Cerebellar nuclear complex (tissue), 1 donor: Measurements from ENCODE around the gene UBXN2A.
"Not testable (repeated sequence)": the region's sequence is repeated elsewhere in the genome, so short reads cannot be mapped to it uniquely, and the experiment has no call there.

Experiments
- DNase-seq, 2 experiments: peaks; one replicate each; lab custom pipeline; 2025; lab: John Stamatoyannopoulos, UW

UBXN2A gene

GRCh38 chr2:24011250-24012104 is 71.2 kb downstream of the UBXN2A start:
- no peak for DNase-seq

DNA sequence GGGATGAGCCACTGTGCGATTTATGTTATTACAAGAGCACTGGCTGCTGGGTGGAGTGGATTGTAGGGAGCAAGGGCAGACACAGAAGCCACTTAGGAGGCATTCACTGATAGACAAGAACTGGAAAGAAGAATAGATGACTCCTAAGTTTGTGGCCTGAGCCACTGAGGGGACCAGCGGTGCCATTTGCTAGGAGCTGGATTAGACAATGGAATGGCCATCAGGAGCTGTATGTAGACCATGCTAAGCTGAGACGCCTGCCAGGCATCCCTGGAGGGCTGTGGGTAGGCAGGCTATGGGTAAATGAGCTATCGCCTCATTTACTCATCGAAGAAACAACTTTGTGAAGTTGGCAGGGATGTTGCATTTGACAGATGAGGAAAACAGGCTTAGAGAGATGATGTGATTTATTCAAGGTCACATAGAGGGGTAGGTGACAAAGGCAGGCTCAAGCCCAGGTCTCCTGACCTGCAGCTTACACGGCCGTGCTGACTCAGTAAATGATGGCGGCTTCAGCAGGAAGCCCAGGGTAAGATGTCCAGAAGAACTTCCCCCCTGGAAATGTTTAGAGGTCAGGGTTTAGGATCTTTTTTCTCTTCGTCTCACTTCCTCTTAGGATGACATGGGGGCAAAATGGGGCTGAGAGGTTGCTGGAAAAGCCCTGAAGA is 72.4 kb downstream of the UBXN2A start:
- no peak for DNase-seq

DNA sequence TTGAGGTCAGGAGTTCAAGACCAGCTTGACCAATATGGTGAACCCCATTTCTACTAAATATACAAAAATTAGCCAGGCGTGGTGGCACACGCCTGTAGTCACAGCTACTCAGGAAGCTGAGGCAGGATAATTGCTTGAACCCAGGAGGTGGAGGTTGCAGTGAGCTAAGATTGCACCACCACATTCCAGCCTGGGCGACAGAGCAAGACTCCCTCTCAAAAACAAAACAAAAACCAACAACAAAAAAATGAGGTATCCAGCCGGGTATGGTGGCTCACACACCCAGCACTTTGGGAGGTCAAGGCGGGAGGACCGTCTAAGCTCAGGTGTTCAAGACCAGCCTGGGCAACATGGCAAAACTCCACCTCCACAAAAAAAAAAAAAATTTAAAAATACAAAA is 74.6 kb downstream of the UBXN2A start:
- not testable (repeated sequence) for DNase-seq

GRCh38 chr2:24015562-24016375 is 75.5 kb downstream of the UBXN2A start:
- DNase-seq: no peak

DNA sequence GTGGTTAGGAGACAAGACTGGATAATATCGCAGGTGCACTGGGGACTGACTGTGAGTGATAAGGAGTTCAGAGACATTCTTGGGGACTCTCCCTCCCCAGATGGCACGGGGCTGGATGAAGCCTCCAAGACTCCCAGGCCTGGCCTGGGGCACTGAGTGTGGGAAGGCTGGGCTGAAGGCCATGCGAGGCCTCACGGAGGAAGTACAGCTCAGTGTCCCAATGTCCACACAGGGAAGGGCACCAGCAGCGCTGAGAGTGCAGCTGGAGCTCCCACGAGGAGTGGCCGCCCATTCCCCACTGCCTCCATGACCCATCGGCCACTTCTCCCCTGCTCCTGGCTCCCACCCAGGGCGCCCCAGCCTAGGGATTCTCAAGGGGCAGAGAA is 76.1 kb downstream of the UBXN2A start:
- DNase-seq: no peak

GRCh38 chr2:24016853-24017703 is 76.8 kb downstream of the UBXN2A start:
- no peak for DNase-seq

GRCh38 chr2:24017711-24018110 is 77.4 kb downstream of the UBXN2A start:
- DNase-seq: no peak

GRCh38 chr2:24018241-24018640 is 78.0 kb downstream of the UBXN2A start:
- DNase-seq: no peak

DNA sequence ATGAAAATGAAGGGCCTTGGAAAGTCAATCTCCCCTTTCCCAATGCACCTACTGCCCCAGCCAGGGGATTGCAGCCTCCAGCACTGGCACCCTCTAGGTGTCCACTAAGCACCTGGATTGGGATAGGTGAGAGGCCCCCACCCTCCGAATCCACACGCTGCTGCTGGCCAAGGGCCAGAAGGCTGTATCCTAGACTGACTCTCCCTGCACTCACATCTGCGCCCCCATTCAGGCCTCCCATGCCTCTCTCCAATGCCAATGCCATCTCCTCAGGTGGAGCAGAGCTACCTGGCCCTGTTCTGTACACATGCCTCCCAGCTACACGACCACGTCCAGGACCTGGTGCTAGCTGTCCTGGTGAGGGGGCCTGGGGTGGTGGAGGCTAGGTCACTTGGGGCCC is 79.5 kb downstream of the UBXN2A start:
- DNase-seq: no peak

- DNase-seq: no peak
These were observed 80.0 kb downstream of the UBXN2A start for GRCh38 chr2:24020244-24020643.

DNA sequence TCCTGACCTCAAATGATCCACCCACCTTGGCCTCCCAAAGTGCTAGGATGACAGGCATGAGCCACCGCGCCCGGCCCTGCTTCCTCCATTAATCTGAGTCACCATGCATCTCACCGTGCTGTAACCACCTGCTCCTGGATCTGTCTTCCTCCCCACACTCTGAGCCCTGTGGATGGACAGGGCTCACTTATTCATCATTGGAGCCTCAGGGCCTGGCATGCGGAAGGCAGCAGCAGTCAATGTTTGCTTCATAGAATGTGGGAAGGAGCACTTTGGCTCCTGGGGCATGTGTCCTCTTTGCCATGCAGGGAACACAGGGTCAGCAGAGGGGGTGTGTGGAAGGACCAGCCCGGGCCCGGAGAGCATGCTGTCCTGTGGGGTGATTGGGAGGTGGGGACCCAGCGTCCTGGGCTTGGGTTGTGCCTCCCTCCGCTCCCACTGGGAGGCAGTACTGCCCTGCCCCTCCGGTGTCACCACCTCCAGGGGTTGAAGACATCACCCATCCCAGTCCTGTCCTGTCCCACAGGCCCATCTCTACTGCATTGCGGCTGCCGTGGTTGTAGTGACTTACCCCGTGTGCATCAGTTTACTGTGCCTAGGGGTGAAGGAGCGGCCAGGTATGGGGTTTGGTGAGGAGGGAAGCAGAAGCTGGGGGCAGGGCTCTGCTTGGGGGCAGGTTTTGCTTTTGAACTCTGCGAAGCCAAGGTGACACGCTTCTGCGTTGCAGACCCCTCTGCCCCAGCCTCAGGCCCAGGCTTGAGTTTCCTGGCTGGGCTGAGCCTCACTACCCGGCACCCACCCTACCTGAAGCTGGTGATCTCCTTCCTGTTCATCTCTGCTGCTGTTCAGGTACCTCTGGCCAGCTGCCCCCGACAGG is 81.1 kb downstream of the UBXN2A start:
- no peak for DNase-seq

DNA sequence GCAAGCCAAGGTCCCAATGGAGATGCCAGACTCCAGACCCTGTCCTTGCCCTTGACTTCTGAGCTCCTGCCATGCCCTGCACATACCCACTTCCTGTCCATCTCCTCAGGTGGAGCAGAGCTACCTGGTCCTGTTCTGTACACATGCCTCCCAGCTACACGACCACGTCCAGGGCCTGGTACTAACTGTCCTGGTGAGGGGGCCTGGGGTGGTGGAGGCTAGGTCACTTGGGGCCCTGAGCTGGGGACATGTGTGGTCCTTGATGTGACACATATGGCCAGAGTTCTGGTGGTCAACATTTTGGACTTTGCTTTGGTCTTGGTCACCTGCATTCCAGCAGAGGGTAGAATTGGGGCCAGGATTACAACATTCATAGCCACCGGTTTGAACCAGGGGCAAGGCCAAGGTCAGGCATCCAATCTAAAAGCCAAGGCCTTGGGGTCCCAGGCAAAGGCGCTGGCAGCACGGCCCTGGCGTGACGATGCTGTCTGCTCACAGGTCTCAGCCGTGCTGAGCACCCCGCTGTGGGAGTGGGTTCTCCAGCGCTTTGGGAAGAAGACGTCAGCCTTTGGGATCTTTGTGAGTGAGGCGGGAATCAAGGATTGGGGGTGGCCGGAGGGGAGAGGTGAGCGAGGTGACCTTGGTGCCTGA is 82.2 kb downstream of the UBXN2A start:
- DNase-seq: no peak

DNA sequence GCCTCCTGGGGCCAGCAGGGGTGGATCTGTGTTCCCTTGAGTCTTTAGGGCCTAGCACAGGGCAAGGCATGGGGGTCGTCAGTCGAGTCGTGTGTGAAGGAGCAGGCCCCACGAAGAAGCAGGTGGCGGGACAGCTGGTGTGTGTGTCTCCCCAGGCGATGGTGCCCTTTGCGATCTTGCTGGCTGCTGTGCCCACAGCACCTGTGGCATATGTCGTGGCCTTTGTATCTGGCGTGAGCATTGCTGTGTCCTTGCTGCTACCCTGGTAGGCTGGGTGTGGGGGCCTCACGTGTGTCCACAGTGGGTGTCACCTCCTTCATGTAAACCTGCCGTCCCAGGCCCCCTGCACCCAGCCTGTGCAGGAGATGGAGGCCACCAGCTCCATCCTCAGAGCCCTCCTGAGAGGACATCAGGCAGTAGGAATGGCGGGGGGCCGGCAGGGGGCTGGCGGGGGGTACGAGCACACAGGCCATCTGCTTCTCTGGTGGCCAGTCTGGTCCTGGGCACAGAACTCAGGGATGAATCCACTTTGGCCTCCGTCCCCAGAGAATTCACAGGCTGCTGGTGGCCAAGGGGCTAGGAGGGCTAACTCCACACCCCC is 82.8 kb downstream of the UBXN2A start:
- no peak for DNase-seq

DNA sequence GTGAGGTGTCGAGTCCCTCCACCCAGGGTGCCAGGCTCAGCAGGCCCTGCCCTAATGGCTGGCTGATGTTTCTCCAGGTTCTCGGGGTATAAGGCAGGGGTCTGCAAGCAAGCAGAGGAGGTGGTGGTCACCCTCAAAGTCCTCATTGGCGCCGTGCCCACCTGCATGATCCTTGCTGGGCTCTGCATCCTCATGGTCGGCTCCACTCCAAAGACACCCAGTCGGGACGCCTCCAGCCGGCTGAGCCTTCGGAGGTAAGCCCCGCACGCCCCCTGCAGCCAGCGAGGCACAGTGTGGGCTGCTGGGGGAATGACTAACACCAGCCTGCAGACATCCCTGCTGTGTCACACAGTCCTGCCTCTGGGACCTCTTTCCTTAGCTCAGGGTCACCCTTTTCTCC is 83.8 kb downstream of the UBXN2A start:
- DNase-seq: no peak

- DNase-seq: no peak
These were observed 84.9 kb downstream of the UBXN2A start for GRCh38 chr2:24024996-24025663.

- DNase-seq: no peak
These were observed 86.0 kb downstream of the UBXN2A start for GRCh38 chr2:24026233-24026632.

DNA sequence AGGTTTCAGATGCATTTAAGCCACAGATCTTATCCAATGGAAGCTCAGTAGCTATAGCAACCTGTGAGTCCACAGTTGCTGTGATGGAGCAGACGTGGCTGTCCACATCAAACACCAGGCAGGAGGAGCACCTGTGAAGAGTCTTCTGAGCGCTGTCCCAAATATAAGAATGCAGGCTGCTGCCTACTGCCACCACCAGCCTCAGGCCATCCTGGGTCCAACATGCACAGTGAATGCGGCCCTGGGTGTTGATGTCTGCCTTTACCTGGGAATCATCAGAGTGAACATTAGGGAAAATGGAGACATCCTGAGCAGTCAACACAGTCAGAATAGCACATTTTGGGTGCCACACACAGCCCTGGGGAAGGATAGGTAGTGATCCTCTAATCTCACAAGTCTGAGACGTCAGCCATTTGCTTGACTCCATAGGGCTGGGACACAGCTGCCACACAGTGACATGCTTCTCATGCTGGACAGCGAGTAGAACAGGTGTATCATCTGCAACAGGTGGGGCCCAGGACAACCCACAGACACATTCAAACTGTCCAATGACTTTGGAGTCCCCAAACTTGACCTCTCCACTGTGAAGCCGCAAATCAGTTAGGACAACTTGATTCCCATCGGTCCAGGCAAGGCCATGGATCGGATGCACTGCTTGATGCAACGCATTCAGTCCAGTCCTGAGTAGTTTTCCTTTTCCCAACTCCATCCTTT is 98.7 kb downstream of the UBXN2A start:
- no peak for DNase-seq

GRCh38 chr2:24040511-24040910 is 100.2 kb downstream of the UBXN2A start:
- DNase-seq: no peak

DNA sequence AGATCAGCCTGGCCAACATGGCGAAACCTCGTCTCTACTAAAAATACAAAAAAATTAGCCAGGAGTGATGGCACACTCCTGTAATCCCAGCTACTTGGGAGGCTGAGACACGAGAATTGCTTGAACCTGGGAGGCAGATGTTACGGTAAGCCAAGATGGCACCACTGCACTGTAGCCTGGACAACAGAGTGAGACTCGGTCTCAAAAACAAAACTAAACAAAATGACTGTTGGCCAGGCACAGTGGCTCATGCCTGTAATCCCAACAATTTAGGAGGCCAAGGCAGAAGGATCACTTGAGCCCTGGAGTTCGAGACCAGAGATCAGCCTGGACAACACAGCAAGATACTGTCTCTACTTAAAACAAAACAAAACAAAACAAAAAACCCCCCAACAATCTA is 102.9 kb downstream of the UBXN2A start:
- not testable (repeated sequence) for DNase-seq
